GM23248 (cell line): ENCODE data around the gene DLX6. TPM values are rescaled to one million over a fixed set of nuclear protein-coding genes. Genes with fewer than 3 reads are reported as not detected.
A peak's percentile ranks its signal among the peaks of the same experiment; 100 is the strongest.

Experiments used
- DNase-seq: peaks from one replicate; pipeline ENCODE4 v3.0.0-alpha.2; 2015
- H2AFZ ChIP-seq: fragments of 200-600 bp; sonication (generic); 2 replicates; pipeline ENCODE4 v1.6.1; 2016; ENCODE audit warnings: antibody characterized with exemption
- H3F3A ChIP-seq: fragments of 200-600 bp; sonication (generic); 2 replicates; pipeline ENCODE4 v1.6.1; 2016; ENCODE audit warnings: mild to moderate bottlenecking, antibody characterized with exemption, mixed run types; ENCODE audit not compliant: insufficient read depth
- H3K27ac ChIP-seq: fragments of 200-600 bp; sonication (generic); 2 replicates; pipeline ENCODE4 v1.5.1; 2016; ENCODE audit warnings: mild to moderate bottlenecking
- H3K27me3 ChIP-seq: fragments of 200-600 bp; sonication (generic); replicated peaks from 2 replicates; pipeline ENCODE4 v1.6.1; 2016; ENCODE audit warnings: mild to moderate bottlenecking; ENCODE audit not compliant: insufficient read depth
- H3K36me3 ChIP-seq: fragments of 200-600 bp; sonication (generic); 2 replicates; pipeline ENCODE4 v1.6.1; 2016; ENCODE audit warnings: low read depth, mild to moderate bottlenecking
- H3K4me1 ChIP-seq: fragments of 200-600 bp; sonication (generic); 2 replicates; pipeline ENCODE4 v1.6.1; 2016; ENCODE audit warnings: mild to moderate bottlenecking; ENCODE audit not compliant: insufficient read depth
- H3K4me2 ChIP-seq: fragments of 200-600 bp; sonication (generic); one replicate; pipeline ENCODE4 v1.6.1; 2016; ENCODE audit warnings: mild to moderate bottlenecking; ENCODE audit not compliant: unreplicated experiment
- H3K4me3 ChIP-seq: fragments of 200-600 bp; sonication (generic); 2 replicates; pipeline ENCODE4 v1.5.1; 2016; ENCODE audit warnings: mild to moderate bottlenecking
- H3K79me2 ChIP-seq: fragments of 200-600 bp; sonication (generic); 2 replicates; pipeline ENCODE4 v1.6.1; 2016; ENCODE audit warnings: mild to moderate bottlenecking; ENCODE audit not compliant: insufficient read depth
- H3K9ac ChIP-seq: fragments of 200-600 bp; sonication (generic); 2 replicates; pipeline ENCODE4 v1.6.1; 2016; ENCODE audit warnings: mild to moderate bottlenecking
- H3K9me2 ChIP-seq: fragments of 200-600 bp; sonication (generic); 2 replicates; pipeline ENCODE4 v1.6.1; 2016; ENCODE audit warnings: mixed run types, mild to moderate bottlenecking, moderate library complexity; ENCODE audit not compliant: insufficient read depth
- H3K9me3 ChIP-seq: fragments of 200-600 bp; sonication (generic); one replicate; pipeline ENCODE4 v1.6.1; 2017; ENCODE audit warnings: low read depth
- H4K20me1 ChIP-seq: fragments of 200-600 bp; sonication (generic); 2 replicates; pipeline ENCODE4 v1.6.0; 2016; ENCODE audit not compliant: insufficient read depth
- EZH2 ChIP-seq: fragments of 200-600 bp; sonication (generic); IDR thresholded peaks from 2 replicates; pipeline ENCODE4 v1.6.1; 2018; ENCODE audit warnings: antibody characterized with exemption, mild to moderate bottlenecking; ENCODE audit not compliant: insufficient read depth, poor library complexity, severe bottlenecking
- EZH2phosphoT487 ChIP-seq: fragments of 200-600 bp; sonication (generic); IDR thresholded peaks from 2 replicates; pipeline ENCODE4 v1.6.1; 2018; ENCODE audit warnings: antibody characterized with exemption, moderate library complexity, mild to moderate bottlenecking, low read depth; ENCODE audit not compliant: insufficient read depth
- WGBS, 2 experiments: methylation state at CpG; one replicate each; pipeline ENCODE4 v1.1.6; 2015 to 2017; ENCODE audit warnings: low lambda C conversion rate in 2 of 2, low coverage in 1 of 2; ENCODE audit errors: missing lambda C conversion rate in 2 of 2; 5-methylcytosine and 5-hydroxymethylcytosine counted together
- in situ Hi-C: fragments of 300-500 bp; cut with MboI; formaldehyde crosslinking; loops from 2 replicates; pipeline ENCODE4 v1.15.0; 2020
- polyA plus RNA-seq: library from polyadenylated mRNA; unstranded; fragments of >200 nt; fragmentation: Nextera tagmentation; extraction: Ambion mirVana; gene quantifications from 2 replicates; pipeline ENCODE4 v1.2.1, GENCODE V29; 2016
- total RNA-seq: library from RNA; depleted of rRNA; stranded (reverse); fragments of >200 nt; shearing (Covaris generic); gene quantifications from 2 replicates; pipeline ENCODE4 v1.2.3, GENCODE V29; 2014; rRNA removed

DLX6 gene
- total RNA-seq (not detected in 2 replicates), polyA plus RNA-seq (not detected in 2 replicates)

- H3K4me2 ChIP-seq: peak within 1 kb of the TSS; percentile 61
- H4K20me1 ChIP-seq: no peaks in the 10 kb centered on the region
- H3K27ac ChIP-seq: no peak within 1 kb of the TSS
- H3K27me3 ChIP-seq: peaks cover 94% of the 10 kb centered on the region
- H2AFZ ChIP-seq: peak within 1 kb of the TSS; percentile 57; the same call in 1 of the 2 replicates
- no peaks in the 10 kb centered on the region for H3K36me3 ChIP-seq
- H3K9me3 ChIP-seq: no peaks in the 10 kb centered on the region
- no peaks in the 10 kb centered on the region for H3K79me2 ChIP-seq
- 5% methylated on average over 41 to 44 of the region's 44 CpGs for WGBS, 2 experiments
- TF ChIP-seq EZH2 (peak; percentile 16), EZH2phosphoT487 (no peak)
- H3F3A ChIP-seq: no peaks in the 10 kb centered on the region
- in situ Hi-C loops: no loop called here
- no peak within 1 kb of the TSS for H3K9ac ChIP-seq
- H3K4me1 ChIP-seq: no peaks in the 10 kb centered on the region
- H3K4me3 ChIP-seq: peak within 1 kb of the TSS; percentile 47
- DNase-seq: peak; percentile 21
- H3K9me2 ChIP-seq: no peaks in the 10 kb centered on the region
These were observed at the start of gene DLX6 for GRCh38 chr7:97005183-97006054. Gene DLX6, plus strand, starts transcription at chr7:97005553. Its CDS starts 425 bp downstream, at chr7:97005978.

GRCh38 chr7:96959135-96959534 lies 46.2 kb upstream of the DLX6 start:
- H3K79me2 ChIP-seq: no peaks in the 10 kb centered on the region
- in situ Hi-C loops: no loop called here
- no peak overlapping the region for H3K4me3 ChIP-seq
- no peak for DNase-seq
- TF ChIP-seq EZH2: no peak
- H3K36me3 ChIP-seq: no peaks in the 10 kb centered on the region
- no peak overlapping the region for H3K9ac ChIP-seq
- H3K4me1 ChIP-seq: no peaks in the 10 kb centered on the region
- no peaks in the 10 kb centered on the region for H3F3A ChIP-seq
- no peaks in the 10 kb centered on the region for H4K20me1 ChIP-seq
- H3K4me2 ChIP-seq: no peak overlapping the region
- H3K27me3 ChIP-seq: peaks cover 5% of the 10 kb centered on the region; the same call in 1 of the 2 replicates
- H3K27ac ChIP-seq: no peak overlapping the region
- no peaks in the 10 kb centered on the region for H3K9me2 ChIP-seq
- H2AFZ ChIP-seq: no peak overlapping the region
- H3K9me3 ChIP-seq: no peaks in the 10 kb centered on the region

GRCh38 chr7:96962221-96962885 lies 43.0 kb upstream of the DLX6 start:
- H3K4me2 ChIP-seq: no peak overlapping the region
- WGBS, 2 experiments: 51 to 54% methylated on average over 9 of the region's 9 CpGs
- DNase-seq: no peak
- no peaks in the 10 kb centered on the region for H4K20me1 ChIP-seq
- TF ChIP-seq EZH2phosphoT487: no peak
- TF ChIP-seq EZH2: no peak
- H3K27me3 ChIP-seq: peaks cover 5% of the 10 kb centered on the region; the same call in 1 of the 2 replicates
- no peaks in the 10 kb centered on the region for H3K4me1 ChIP-seq
- no peak overlapping the region for H2AFZ ChIP-seq
- H3F3A ChIP-seq: no peaks in the 10 kb centered on the region
- no peaks in the 10 kb centered on the region for H3K9me2 ChIP-seq
- H3K9ac ChIP-seq: no peak overlapping the region
- H3K36me3 ChIP-seq: no peaks in the 10 kb centered on the region
- H3K79me2 ChIP-seq: no peaks in the 10 kb centered on the region
- no peak overlapping the region for H3K27ac ChIP-seq
- in situ Hi-C loops: no loop called here
- no peaks in the 10 kb centered on the region for H3K9me3 ChIP-seq
- no peak overlapping the region for H3K4me3 ChIP-seq

- no peak overlapping the region for H3K9ac ChIP-seq
- H3K4me2 ChIP-seq: no peak overlapping the region
- H3K79me2 ChIP-seq: no peaks in the 10 kb centered on the region
- no peaks in the 10 kb centered on the region for H3K36me3 ChIP-seq
- no peak overlapping the region for H2AFZ ChIP-seq
- no peak for DNase-seq
- no peaks in the 10 kb centered on the region for H3K4me1 ChIP-seq
- 14 to 17% methylated on average over 2 of the region's 2 CpGs for WGBS, 2 experiments
- no peaks in the 10 kb centered on the region for H4K20me1 ChIP-seq
- H3K27ac ChIP-seq: no peak overlapping the region
- no peaks in the 10 kb centered on the region for H3K9me2 ChIP-seq
- TF ChIP-seq EZH2 (no peak), EZH2phosphoT487 (no peak)
- no peak overlapping the region for H3K4me3 ChIP-seq
- H3K27me3 ChIP-seq: no peaks in the 10 kb centered on the region
- in situ Hi-C loops: no loop called here
- no peaks in the 10 kb centered on the region for H3K9me3 ChIP-seq
- H3F3A ChIP-seq: no peaks in the 10 kb centered on the region
These were observed 36.4 kb upstream of the DLX6 start for GRCh38 chr7:96968981-96969380.
